Tibial nerve (tissue), 4 donors: ENCODE data around the gene KRT32. TPM values are rescaled to one million over a fixed set of nuclear protein-coding genes. Genes with fewer than 3 reads are reported as not detected.

Experiments used
- DNase-seq, 2 donors: peaks; one replicate each; pipeline ENCODE4 v3.0.0-alpha.2; 2019; ENCODE audit warnings: low spot score in 2 of 2
- H3K27ac ChIP-seq, 4 donors: fragments of 200-600 bp; sonication (generic) in 3 of 4; one replicate each; pipeline ENCODE4 v1.5.1; 2017 to 2019; ENCODE audit warnings: mild to moderate bottlenecking in 1 of 4
- H3K27me3 ChIP-seq, 2 donors: fragments of 200-600 bp; sonication (generic) in 1 of 2; one replicate each; pipeline versions ENCODE4 v1.5.1 to v1.6.0; 2017 to 2019
- H3K36me3 ChIP-seq, 3 donors: fragments of 200-600 bp; sonication (generic); one replicate each; pipeline ENCODE4 v1.5.1; 2018 to 2019
- H3K4me1 ChIP-seq, 4 donors: fragments of 200-600 bp; sonication (generic) in 3 of 4; one replicate each; pipeline ENCODE4 v1.5.1; 2017 to 2019
- H3K4me3 ChIP-seq, 4 donors: fragments of 200-600 bp; sonication (generic) in 3 of 4; one replicate each; pipeline ENCODE4 v1.5.1; 2017 to 2019; ENCODE audit warnings: mild to moderate bottlenecking in 1 of 4, moderate library complexity in 1 of 4
- H3K9me3 ChIP-seq, 4 donors: fragments of 200-600 bp; sonication (generic) in 3 of 4; one replicate each; pipeline ENCODE4 v1.5.1; 2017 to 2019
- EP300 ChIP-seq, 2 donors: sonication (generic); formaldehyde crosslinking; IDR thresholded peaks; one replicate each; pipeline ENCODE4 v1.6.1; 2017; ENCODE audit warnings: antibody characterized with exemption in 2 of 2, mild to moderate bottlenecking in 1 of 2
- POLR2A ChIP-seq, 2 donors: fragments of 450-650 bp; IDR thresholded peaks; one replicate each; pipeline ENCODE4 v1.6.1; 2017; ENCODE audit warnings: antibody characterized with exemption in 2 of 2, mild to moderate bottlenecking in 2 of 2, moderate library complexity in 2 of 2
- WGBS, 2 donors: methylation state at CpG; one replicate each; pipeline ENCODE4 v1.1.5; 2018; 5-methylcytosine and 5-hydroxymethylcytosine counted together
- total RNA-seq, 4 donors: library from RNA; depleted of rRNA; stranded (reverse); fragments of >200 nt; gene quantifications; one replicate each; pipeline ENCODE4 v1.1.0, GENCODE V29; 2016
- TF ChIP-seq, protein P1 (sequence below), 5 experiments: fragments of 200-600 bp in 3 of 5; fragments of 450-650 bp in 2 of 5; sonication (generic) in 3 of 5; IDR thresholded peaks; one replicate each; pipeline ENCODE4 v1.5.1; 2016 to 2019; ENCODE audit warnings: antibody characterized with exemption in 5 of 5, mild to moderate bottlenecking in 3 of 5, moderate library complexity in 2 of 5

The KRT32 gene
- total RNA-seq, 4 donors from 2014 or later, result 0.21 TPM; not detected in 3

DNA sequence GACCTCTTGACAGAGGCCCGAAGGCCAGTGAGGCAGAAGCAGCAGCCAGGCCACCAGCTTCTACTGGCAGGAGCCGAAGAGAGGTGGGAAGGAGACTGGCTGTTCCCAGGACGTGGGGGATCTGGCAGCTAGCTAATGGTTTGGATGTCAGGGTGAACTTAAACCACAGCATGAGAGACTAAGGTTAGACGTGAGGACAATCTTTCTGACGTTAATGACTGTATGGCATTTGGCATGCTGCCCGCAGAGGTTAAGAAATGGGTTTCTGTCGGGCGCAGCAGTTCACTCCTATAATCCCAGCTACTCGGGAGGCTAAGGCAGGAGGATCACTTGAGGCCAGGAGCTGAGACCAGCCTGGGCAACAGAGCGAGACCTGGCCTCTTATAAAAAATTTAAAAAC, 44.5 kb upstream of the KRT32 start:
- DNase-seq, result no peak
- Histone ChIP-seq H3K27ac (no peak overlapping the region), H3K4me3 (no peak overlapping the region), H3K27me3 (no peaks in the 10 kb centered on the region), H3K9me3 (no peaks in the 10 kb centered on the region), H3K36me3 (no peaks in the 10 kb centered on the region), H3K4me1 (peaks cover 0 to 16% (median 0%) of the 10 kb centered on the region in 4 donors)
- 65 to 73% methylated on average over 9 to 10 of the region's 10 CpGs for WGBS, 2 donors
- TF ChIP-seq POLR2A (IDR thresholded peaks at IDR 0.05), result no peak
- TF ChIP-seq EP300 (IDR thresholded peaks at IDR 0.05), result no peak
- TF ChIP-seq, protein P1, sequence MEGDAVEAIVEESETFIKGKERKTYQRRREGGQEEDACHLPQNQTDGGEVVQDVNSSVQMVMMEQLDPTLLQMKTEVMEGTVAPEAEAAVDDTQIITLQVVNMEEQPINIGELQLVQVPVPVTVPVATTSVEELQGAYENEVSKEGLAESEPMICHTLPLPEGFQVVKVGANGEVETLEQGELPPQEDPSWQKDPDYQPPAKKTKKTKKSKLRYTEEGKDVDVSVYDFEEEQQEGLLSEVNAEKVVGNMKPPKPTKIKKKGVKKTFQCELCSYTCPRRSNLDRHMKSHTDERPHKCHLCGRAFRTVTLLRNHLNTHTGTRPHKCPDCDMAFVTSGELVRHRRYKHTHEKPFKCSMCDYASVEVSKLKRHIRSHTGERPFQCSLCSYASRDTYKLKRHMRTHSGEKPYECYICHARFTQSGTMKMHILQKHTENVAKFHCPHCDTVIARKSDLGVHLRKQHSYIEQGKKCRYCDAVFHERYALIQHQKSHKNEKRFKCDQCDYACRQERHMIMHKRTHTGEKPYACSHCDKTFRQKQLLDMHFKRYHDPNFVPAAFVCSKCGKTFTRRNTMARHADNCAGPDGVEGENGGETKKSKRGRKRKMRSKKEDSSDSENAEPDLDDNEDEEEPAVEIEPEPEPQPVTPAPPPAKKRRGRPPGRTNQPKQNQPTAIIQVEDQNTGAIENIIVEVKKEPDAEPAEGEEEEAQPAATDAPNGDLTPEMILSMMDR (IDR thresholded peaks at IDR 0.05), result no peak

DNA sequence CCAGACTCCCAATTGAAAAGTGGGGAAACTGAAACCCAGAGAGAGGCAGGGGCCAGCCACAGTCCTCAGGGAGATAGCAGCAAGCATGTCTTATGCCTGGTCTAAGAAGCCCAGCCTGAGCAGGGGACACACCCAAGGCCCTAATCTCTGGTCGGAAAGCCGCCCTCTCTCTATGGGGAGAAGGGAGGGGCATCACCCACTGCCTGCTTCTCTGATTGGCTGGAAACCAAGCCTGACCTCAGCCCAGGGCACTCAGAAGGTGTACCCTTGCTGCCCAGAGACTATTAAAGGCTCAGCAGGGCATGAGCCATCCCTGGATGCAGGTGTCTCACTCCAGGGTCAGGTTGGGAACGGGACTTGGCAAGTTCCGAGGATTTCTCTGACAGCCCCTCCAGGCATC, 43.9 kb upstream of the KRT32 start:
- no peak overlapping the region for H3K27ac ChIP-seq
- TF ChIP-seq, protein P1 (IDR thresholded peaks at IDR 0.05), result no peak
- TF ChIP-seq POLR2A (IDR thresholded peaks at IDR 0.05) (no peak), EP300 (IDR thresholded peaks at IDR 0.05) (no peak)
- no peak for DNase-seq
- H3K4me3 ChIP-seq, result no peak overlapping the region
- WGBS, 2 donors, result 71 to 89% methylated on average over 2 to 4 of the region's 4 CpGs
- no peaks in the 10 kb centered on the region for H3K27me3 ChIP-seq
- H3K9me3 ChIP-seq, result no peaks in the 10 kb centered on the region
- no peaks in the 10 kb centered on the region for H3K36me3 ChIP-seq
- H3K4me1 ChIP-seq, result peaks cover 0 to 16% (median 0%) of the 10 kb centered on the region in 4 donors

DNA sequence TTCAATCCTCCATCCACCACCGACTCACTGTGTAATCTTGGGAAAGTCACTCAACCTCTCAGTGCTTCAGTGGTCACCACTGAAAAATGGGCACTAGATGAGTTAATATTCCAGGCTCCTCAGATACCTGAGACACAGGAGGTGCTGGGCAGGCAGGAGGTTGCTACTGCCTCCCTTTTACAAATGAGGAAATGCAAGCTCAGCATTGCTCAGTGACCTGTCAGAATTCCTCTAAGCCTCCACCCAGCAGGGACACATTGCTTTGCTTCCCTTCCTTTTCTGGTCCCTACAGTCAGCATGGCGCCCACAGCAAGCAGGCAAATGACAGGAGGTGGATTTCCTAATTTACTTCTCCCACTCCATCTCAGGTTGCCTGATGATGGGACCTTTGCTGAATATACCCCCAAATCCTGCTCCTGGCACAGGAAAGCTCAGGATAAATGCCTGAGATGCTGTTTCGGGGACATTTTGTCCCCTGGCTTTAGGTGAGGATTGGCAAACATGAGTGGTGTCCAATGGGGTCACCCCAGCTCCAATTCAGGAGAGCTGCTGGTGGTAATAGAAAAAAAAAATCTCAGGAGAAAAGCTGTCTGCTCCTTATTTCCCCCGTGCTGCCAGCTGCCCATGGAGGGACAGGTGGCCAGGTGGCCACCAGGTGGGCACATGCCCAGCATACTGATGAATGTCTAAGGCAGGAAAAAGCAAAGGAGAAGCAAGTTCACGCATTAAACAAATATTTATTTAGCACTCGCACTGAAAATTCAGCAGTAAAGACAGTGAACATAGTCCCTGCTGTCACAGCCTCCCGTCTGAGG, 43.3 kb upstream of the KRT32 start:
- H3K4me1 ChIP-seq, result peaks cover 0 to 16% (median 0%) of the 10 kb centered on the region in 4 donors
- DNase-seq, result no peak
- no peak overlapping the region for H3K27ac ChIP-seq
- WGBS, 2 donors, result 86% methylated on average over 7 of the region's 7 CpGs
- H3K9me3 ChIP-seq, result no peaks in the 10 kb centered on the region
- no peaks in the 10 kb centered on the region for H3K36me3 ChIP-seq
- H3K4me3 ChIP-seq, result no peak overlapping the region
- H3K27me3 ChIP-seq, result no peaks in the 10 kb centered on the region
- TF ChIP-seq, protein P1 (IDR thresholded peaks at IDR 0.05), result no peak
- TF ChIP-seq EP300 (IDR thresholded peaks at IDR 0.05) (no peak), POLR2A (IDR thresholded peaks at IDR 0.05) (no peak)

DNA sequence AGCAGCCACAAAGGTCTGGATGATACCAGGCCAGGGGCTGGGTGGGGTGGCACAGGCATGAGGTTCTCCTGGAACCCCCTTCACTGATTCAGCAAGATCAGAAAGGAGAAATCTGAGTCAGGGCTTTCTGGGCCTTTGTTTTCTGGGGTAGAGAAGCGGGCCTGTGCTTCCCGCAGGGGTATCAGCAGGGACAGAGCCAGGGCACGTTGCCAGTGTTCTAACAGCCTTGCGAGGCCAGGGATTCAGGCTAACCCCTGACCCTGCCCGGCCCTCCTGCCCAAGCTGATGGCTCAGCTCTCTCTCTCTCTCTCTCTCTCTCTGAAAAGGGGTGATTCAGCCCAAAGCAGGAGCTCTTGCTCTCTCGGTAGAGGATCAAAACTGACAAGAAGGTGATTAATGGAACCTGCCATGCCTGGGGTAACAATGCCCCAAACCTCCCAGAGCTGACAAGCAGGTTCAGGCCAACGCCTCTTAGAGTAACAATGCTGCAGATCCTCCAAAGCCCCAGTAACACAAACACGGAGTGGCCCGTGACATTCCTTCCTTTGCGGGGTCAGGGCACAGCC, 40.2 kb upstream of the KRT32 start:
- WGBS, 2 donors, result 28 to 33% methylated on average over 9 to 10 of the region's 10 CpGs
- H3K27me3 ChIP-seq, result no peaks in the 10 kb centered on the region
- no peak overlapping the region for H3K4me3 ChIP-seq
- no peak overlapping the region for H3K27ac ChIP-seq
- TF ChIP-seq, protein P1 (IDR thresholded peaks at IDR 0.05), result no peak
- no peak for TF ChIP-seq EP300 (IDR thresholded peaks at IDR 0.05)
- TF ChIP-seq POLR2A (IDR thresholded peaks at IDR 0.05), result no peak
- H3K36me3 ChIP-seq, result no peaks in the 10 kb centered on the region
- no peaks in the 10 kb centered on the region for H3K9me3 ChIP-seq
- DNase-seq, result no peak
- H3K4me1 ChIP-seq, result peaks cover 0 to 2% (median 0%) of the 10 kb centered on the region in 4 donors
